GM12873 (cell line): ENCODE measurements around the gene MOGAT3.

Source experiments
- TF ChIP-seq, protein P1 (sequence below): IDR thresholded peaks from 2 replicates; pipeline ENCODE4 v1.5.1; 2012; ENCODE audit warnings: low read depth, mild to moderate bottlenecking, moderate library complexity, low read length, control low read depth; ENCODE audit not compliant: insufficient read depth; ENCODE audit errors: missing control alignments

The MOGAT3 gene

DNA sequence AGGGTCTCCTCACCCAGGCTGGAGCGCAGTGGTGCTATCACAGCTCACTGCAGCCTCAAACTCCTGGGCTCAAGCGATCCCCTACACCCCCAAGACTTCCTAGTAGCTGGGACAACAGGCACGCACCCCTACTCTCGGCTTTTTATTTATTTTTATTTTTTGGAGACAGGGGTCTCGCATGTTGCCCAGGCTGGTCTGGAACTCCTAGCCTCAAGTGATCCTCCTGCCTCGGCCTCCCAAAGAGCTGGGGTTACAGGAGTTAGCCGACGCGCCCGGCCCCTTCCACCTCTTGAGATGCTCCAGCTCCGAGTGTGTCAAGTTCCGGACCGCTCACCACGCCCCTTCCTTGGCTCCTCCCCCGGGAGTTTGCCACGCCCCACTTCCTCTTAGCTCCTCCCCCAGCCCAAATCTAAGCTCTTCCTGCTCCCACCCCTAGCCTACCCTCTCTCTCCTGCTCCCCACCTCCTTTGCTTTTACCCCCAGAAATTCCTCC is 27.0 kb downstream of the MOGAT3 start:
- TF ChIP-seq, protein P1, sequence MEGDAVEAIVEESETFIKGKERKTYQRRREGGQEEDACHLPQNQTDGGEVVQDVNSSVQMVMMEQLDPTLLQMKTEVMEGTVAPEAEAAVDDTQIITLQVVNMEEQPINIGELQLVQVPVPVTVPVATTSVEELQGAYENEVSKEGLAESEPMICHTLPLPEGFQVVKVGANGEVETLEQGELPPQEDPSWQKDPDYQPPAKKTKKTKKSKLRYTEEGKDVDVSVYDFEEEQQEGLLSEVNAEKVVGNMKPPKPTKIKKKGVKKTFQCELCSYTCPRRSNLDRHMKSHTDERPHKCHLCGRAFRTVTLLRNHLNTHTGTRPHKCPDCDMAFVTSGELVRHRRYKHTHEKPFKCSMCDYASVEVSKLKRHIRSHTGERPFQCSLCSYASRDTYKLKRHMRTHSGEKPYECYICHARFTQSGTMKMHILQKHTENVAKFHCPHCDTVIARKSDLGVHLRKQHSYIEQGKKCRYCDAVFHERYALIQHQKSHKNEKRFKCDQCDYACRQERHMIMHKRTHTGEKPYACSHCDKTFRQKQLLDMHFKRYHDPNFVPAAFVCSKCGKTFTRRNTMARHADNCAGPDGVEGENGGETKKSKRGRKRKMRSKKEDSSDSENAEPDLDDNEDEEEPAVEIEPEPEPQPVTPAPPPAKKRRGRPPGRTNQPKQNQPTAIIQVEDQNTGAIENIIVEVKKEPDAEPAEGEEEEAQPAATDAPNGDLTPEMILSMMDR: no peak

- TF ChIP-seq, protein P1: no peak
These were observed 27.7 kb downstream of the MOGAT3 start for GRCh38 chr7:101172854-101173751.

DNA sequence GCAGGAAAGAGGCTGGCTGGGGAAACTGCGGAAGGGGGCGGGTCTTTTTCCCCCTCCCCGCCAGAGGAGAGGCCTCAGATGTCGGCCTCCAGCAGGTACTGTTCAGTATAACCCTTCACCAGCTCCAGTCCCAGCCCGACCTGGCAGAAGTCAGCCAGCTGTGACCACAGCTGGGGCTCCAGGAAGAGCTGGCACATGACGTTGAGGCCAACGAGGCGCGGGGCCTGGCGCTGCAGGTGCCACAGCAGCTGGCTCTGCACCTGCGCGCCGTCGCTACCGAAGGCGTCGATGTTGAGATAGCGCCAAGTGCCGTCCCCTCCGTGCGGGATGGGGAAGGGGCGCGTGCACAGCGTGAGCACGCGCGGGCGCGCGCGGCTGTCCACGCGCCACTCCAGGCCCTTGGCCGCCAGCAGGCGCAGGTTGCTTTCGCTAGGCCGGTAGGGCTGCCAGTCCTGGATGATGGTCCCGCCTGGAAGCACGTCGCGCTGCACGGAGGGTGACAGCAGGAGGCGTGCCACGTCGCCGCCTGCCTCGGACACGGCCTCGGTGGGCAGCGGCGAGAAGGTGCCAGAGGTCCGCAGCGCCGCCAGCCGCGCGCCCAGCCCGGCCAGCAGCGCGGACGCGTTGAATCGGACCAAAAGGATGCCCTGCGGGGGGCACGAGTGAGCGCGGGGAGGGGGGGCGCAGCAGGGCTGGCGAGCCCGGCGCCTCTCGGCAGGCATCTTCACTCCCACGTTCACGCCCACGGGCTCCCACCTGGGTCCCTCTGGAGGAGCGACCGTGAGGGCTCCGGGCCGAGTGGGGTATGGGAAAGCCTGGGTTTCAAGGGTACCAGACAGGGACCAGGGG is 28.6 kb downstream of the MOGAT3 start:
- TF ChIP-seq, protein P1: no peak

- TF ChIP-seq, protein P1: no peak
These were observed 29.4 kb downstream of the MOGAT3 start for GRCh38 chr7:101171442-101171837.

DNA sequence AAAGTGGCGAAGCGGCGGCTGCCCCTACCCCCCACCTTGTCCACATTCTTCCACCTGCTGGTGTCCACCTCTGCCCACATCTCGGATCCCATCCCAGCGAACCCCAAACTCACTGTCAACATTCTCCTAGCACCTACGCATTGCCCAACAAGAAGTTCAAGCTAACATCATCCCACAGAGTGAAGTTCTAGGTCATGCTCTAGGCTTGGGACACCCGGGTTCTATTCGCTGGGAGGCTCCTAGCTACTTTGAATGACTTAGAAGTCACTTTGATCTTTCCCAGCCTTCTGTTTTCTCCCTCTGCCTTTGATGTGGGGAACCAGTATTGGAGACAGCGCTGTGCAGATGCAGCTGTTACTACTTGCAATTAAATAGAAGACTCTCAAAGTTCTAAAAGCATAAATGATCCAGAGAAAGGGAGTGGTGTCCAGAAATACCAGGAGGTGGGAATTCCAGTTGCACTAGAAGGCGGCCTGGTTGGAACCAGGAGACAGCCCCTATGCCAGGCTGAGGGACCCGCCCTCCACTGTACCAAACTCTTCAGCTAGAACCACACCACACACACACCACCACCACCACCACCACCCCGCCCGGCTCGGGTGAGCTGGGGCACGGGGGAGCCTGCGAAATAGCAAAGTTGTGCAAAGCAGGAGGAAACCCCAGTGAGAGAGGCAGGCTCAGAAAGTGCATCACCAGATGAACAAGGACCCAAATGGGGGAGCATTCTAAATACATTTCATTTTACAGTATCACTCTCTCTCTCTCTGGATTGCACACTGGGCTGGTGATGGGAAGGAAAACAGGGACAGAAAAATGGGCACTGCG is 30.0 kb downstream of the MOGAT3 start:
- TF ChIP-seq, protein P1: no peak

- TF ChIP-seq, protein P1: peak; percentile 96
These were observed 30.8 kb downstream of the MOGAT3 start for GRCh38 chr7:101169838-101170551.
